GM12872 (cell line): Measurements from ENCODE around the gene TLE2.

Experiments used
- CTCF ChIP-seq: IDR thresholded peaks from 3 replicates; pipeline ENCODE4 v1.5.1; 2011; ENCODE audit warnings: low read depth, mild to moderate bottlenecking, low read length, moderate library complexity; ENCODE audit not compliant: insufficient read depth

The TLE2 gene

GRCh38 chr19:2963122-2963521 lies 66.0 kb downstream of the TLE2 start:
- no peak for TF ChIP-seq CTCF

GRCh38 chr19:2962018-2962670 lies 66.9 kb downstream of the TLE2 start:
- peak; percentile 69 for TF ChIP-seq CTCF

DNA sequence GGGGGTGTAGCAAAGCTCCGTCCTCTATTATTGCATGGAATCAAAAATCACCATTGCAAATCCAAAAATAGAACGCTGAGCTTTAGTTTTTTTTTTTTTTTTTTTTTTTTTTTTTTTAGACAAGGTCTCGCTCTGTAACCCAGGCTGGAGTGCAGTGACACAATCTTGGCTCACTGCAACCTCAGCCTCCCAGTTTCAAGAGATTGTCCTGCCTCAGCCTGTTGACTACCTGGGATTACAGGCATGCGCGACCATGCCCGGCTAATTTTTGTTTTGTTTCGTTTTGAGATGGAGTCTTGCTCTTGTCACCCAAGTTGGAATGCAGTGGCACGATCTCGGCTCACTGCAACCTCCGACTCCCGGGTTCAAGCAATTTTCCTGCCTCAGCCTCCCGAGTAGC lies 69.0 kb downstream of the TLE2 start:
- TF ChIP-seq CTCF, result no peak

DNA sequence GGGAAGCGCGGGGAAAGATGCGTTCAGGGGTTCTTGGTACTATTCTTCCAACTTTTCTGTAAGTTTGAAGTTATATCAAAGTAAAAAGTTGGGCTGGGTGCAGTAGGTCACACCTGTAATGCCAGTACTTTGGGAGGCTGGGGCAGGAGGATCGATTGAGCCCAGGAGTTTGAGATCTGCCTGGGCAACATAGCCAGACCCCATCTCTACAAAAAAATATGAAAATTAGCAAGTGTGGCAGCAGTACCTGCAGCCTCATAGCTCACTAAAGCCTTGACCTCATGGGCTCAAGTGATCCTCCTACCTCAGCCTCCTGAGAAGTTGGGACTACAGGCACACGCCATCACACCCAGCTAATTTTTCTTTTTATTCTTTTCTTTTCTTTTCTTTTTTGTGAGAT lies 71.9 kb downstream of the TLE2 start:
- TF ChIP-seq CTCF, result no peak

GRCh38 chr19:2952953-2953481 lies 76.1 kb downstream of the TLE2 start:
- TF ChIP-seq CTCF, result 0 out of 3 replicates have a peak, but pooled peaks have one; percentile 11

DNA sequence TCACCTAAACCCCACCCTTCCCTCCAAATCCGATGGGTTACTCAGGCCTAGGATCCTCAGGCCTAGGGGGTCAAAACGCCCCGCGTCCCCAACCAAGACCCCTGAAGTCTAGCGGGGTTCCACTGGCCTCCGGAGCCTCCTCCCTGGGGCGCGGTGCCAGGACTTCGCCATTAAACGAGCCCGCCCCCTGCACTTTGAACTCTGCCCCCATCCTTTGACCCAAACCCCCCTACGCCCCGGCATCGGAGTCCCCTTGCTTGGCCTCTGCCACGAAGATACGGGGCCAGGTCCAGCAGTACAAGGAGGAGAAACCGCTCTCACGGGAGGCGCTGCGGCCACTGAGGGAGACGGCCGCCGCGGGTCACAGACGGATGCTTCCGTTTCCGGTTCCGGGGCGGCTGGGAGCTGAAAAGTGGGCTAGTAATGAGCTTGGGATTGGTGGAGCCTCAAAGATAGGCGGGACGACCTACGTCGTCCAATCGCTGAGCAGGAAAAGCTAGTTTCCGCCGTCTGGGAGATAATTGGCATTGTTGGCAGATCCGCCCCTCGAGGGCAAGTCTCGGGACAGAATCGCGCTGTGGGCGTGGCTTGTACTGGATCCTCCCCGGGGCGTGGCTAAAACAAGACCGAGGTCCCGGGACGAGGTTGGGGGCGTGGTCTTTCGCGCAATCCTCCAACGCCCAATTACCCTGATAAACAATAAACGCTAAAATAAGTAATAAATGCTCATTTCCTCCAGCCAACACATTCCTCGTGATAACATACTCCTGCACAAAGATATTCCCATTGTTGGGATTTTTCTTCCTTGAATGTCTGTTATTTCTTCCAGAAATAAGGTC lies 78.6 kb downstream of the TLE2 start:
- no peak for TF ChIP-seq CTCF

DNA sequence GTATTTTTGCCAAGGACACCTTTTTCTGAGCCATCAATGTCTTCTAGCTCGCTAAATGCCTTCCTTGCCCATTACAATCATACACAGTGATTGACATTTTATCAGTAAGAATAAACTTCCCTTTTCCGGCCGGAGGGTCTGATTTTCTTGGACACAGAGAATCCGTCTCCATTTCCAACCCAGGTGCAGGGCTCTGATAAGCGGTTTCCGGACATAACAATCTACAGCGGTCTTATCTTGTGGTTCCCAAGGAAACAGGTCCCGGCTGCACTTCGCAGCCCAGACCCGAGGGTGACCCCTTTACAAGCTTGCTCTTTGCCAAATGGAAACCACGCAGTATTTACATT lies 79.2 kb downstream of the TLE2 start:
- TF ChIP-seq CTCF, result no peak
